Stimulated activated CD4-positive, alpha-beta T cell treated with anti-CD3 and anti-CD28 coated beads, Interleukin-2, amount 100 ng/mL, for 48 hours (primary cell): ENCODE data around the gene BABAM2.
"Not testable (repeated sequence)": the region's sequence is repeated elsewhere in the genome, so short reads cannot be mapped to it uniquely, and the experiment has no call there.

ENCODE experiments used
- DNase-seq, 2 donors: peaks; one replicate each; pipeline ENCODE4 v3.0.0-alpha.2; 2020

Gene BABAM2

DNA sequence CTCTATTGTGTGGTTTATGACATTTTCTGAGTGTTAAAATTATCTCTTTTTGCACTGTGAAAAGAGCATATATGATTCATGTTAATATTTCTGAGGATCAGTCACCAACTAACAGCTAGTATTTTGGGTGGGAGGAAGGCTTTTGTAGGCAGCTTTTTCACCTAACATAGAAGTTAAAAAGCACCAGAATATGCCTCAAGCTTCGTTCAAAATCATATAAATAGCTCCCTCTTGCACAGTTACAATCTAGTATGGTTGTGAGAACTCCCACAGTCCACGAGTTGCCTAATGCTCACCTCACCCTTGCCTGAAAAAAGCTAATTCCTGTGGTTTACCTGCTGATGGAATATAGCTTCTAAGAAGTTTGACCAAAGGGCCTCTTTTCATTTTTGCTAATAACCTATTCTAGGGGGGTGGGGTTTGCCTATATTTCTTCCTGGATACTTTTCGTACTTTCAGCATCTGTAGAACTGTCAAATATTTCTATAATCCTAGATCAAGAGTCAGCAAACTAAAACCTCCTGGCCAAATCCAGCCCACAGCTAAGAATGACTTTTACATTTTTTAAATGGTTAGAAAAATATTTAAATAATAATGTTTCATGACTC is 335.0 kb downstream of the BABAM2 start:
- no peak for DNase-seq

GRCh38 chr2:28226558-28226957 is 336.0 kb downstream of the BABAM2 start:
- no peak for DNase-seq

GRCh38 chr2:28227498-28227897 is 337.0 kb downstream of the BABAM2 start:
- no peak for DNase-seq

- no peak for DNase-seq
Observed at GRCh38 chr2:28228434-28228995, 338.0 kb downstream of the BABAM2 start.

DNA sequence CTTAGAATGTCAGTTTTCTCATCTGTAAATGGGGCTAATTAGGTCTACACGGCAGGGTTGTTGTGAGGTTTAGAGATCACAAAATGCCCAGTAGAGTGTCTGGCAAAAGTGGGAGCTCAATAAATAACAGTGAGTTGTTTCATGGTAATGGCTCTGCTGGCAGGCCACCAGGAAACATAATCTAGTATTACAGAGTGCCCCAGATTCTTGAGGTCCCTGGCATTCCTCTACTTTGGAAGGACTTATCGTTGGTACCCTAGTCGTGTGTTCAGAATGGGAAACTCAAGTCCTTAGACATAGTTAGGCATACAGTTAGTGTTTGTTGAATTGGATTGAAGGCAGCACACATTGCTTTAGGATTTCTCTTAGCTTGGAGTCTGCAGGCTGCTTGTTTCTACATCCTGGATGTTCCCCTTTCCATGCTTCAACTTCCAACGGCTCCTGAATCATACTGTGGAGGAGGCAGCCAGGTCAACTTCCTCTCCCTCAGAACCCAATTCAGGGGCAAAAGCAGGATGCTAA is 340.6 kb downstream of the BABAM2 start:
- no peak for DNase-seq

DNA sequence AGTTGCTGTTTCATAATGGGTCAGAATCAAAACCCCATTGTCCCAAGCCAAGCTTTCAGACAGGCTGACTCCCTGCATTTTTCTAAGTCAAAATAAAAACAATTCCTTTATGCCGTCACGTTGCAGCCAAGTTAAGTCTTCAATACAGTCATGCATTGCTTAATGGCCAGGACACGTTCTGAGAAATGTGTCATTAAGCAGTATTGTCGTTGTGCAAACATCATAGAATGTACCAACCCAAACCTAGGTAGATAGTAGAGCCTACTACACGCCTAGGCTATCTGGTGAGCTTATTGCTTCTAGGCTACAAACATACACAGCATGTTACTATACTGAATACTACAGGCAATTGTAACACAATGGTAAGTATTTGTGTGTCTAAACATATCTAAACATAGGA is 341.8 kb downstream of the BABAM2 start:
- no peak for DNase-seq

DNA sequence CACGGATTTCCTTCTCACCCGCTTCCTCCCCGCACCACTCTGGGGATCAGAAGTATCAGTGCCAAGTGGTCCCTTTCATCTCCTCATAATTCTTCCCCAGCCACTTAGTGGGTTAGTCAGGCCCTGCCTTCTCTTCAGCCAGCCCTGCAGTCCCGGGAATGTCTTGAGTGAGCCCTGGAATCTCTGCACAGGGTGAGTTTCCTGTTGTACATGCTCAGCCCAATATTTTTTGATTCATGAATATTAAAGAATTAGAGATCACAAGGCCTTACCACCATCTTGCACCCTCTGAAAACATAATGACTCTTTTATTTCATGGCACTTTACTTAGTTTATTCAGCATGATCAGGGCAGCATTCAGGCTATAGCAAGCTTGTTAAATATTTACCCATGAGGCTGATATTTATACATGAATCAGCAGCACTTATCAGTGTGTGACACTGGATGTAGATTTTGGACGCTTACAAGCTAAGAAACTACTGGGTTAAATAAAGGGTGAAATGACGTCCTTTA is 342.7 kb downstream of the BABAM2 start:
- DNase-seq = no peak

DNA sequence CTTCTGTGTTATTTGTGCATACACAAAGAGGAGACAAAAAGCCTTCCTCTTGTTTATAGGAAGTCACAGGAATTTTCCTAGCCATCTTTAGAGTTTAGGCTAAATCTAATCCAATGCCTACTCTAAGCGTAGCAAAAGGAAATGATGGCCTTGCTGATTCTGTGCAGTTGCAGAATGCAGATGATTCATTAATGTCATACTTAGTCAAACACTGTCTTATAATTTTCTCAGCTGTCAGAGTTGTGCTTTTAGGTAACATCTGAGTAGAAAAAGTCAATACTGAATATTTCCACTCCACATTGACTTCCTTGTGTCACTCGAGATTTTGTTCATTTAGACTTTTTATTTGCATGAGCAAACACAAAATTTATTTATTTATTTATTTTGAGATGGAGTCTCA is 344.3 kb downstream of the BABAM2 start:
- DNase-seq = no peak

GRCh38 chr2:28239207-28239606 is 348.7 kb downstream of the BABAM2 start:
- no peak for DNase-seq

GRCh38 chr2:28240937-28241336 is 350.4 kb downstream of the BABAM2 start:
- no peak for DNase-seq

GRCh38 chr2:28247290-28247689 is 356.8 kb downstream of the BABAM2 start:
- no peak for DNase-seq

DNA sequence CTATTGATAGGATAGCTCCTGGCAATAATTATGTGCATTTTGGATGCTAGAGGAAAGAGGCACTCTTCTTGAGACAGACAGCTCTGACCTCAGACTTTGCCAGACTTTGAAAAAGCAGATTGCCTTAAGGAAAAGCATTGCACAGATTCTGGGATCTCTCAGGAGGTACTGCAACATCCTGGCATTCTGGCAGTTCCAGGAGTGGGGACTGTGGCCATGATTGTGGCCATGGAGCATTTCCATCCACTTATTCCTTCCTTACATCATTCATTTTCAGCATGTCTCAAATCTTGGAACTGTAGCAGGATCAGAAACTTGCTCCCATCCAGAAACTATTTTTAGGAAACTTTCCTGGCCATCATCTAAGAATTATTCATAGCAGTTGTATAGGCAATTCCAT is 357.2 kb downstream of the BABAM2 start:
- no peak for DNase-seq

DNA sequence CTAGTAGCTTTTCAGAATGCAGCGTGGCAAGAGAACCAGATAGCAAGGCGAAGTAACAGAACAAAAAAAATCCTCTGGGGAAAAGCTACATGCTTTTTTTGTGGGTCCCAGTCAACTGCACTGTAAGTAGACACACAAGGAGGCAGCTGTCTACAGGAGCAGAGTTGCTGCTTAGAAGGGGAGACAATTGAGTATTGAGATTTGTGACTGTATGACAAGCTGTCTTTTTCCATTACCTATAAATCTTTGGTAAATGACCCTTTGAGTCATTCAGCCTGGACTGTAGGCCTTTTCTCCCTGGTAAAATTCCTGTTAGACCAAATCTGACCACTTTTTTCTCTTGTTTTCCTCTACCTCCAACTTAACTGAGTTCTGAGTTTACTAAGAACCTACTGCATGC is 358.0 kb downstream of the BABAM2 start:
- DNase-seq = no peak

DNA sequence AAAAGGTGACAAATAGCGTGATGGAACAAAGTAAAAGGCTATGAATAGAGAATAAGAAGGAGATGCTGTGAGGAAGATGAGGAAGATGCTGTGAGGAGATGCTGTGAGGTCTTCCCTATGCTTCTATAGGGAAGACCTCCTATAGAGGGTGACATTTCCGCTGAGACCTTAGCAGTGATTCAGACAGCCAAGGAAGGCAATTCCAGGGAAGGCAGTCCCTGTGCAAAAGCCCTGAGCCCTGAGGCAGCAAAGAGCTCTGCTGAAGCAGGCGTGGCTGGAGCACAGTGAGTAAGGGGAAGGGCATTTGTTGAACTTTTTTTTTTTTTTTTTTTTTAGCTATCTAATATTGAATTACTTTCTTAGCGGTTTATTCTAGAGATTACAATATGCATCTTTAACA is 359.5 kb downstream of the BABAM2 start:
- no peak for DNase-seq

DNA sequence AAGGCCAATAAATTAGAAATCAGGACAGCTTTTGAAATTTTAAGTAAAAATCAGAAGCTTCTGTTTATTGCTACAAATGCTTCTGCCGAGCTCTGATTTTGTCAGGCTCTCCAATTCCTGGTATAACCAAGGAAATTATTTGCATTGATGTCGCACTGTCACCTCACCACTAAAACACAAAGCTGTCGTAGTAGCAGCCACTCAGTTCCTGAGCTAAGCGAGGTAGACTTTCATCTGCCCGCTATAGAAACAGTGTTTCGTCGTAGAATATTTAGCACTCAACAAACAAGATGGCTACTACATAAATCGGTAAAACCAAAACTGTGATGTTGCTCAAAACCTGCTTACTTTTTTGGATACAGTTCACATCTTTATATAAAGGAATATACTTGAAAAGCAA is 360.8 kb downstream of the BABAM2 start:
- no peak for DNase-seq

DNA sequence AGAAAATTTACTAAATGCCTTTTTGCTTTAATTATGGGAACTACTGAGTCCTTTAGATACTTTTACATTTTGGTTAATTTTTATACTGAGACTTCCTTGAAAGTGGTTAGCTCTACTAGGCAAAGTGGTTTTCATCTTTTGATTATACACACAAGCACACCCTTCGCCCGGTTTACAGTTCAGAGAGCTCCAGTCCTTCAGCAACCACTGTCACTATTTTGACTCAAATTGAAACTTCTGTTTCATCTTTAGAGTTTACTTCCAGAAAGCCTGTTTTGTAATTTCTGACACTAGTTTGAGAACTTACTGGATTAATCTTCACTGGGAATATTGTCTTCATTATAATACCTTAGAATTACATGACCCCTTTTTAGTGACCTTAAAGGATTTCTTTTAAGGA is 361.8 kb downstream of the BABAM2 start:
- DNase-seq = peak; percentile 16 to 19

DNA sequence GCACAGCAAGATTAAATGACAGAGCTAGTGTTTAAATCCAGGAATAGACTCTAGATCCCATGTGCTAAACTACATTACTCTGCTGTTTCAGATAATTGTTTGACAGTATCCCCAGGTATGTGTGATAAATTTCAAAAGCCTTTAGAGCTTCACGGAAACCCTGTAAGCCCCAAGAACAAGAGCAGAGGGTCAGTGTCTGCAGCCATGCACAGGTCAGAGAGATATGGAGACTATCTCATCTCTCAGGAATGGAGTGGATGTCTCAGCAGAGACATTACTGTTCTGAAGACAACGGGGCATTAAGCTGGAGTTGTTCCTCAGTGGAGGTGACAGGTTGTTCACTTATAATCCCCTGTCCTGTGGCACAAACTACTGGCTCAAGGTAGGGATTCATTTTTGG is 363.0 kb downstream of the BABAM2 start:
- DNase-seq = no peak

- DNase-seq = not testable (repeated sequence)
Observed at GRCh38 chr2:28255231-28255630, 364.7 kb downstream of the BABAM2 start.

DNA sequence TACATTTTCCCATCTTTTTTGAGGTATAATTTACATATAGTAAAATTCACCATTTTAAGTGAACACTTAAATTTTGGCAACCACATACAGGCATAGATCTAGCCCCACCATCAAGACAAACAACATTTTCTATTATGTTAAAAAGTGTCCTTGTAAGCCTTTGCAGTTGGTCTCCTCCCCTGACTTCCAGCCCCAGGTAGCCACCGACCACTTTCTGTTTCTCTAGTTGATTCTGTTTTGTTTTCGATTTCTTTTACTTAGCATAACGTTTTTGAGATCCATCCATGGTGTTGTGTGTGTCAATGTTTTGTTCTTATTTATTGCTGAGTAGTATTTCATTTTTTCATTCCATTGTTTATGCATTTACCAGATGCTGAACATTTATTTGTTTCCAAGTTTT is 366.7 kb downstream of the BABAM2 start:
- DNase-seq = no peak

GRCh38 chr2:28259226-28259625 is 368.7 kb downstream of the BABAM2 start:
- DNase-seq = not testable (repeated sequence)

GRCh38 chr2:28263690-28264089 is 373.2 kb downstream of the BABAM2 start:
- no peak for DNase-seq

- DNase-seq = no peak
Observed at GRCh38 chr2:28267282-28267681, 376.8 kb downstream of the BABAM2 start.

DNA sequence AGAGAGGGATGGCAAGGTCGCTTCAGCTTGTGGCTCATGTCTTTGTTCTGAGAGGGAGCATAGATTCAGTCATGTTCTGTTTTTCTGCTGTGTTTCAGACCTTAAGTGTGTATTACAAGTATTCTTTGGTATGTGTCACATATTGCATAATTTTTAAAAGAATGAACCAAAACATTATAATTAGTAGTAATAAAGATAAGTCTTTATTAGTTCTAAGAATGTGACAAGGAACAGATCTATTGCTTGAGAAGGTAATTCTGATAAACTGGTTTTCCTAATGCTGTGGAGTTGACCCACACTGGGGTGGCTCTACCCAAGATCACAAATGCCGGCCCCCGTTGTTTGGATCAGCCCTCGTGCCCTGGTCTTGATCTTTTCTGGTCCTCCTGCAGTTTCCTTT is 377.9 kb downstream of the BABAM2 start:
- DNase-seq = no peak

DNA sequence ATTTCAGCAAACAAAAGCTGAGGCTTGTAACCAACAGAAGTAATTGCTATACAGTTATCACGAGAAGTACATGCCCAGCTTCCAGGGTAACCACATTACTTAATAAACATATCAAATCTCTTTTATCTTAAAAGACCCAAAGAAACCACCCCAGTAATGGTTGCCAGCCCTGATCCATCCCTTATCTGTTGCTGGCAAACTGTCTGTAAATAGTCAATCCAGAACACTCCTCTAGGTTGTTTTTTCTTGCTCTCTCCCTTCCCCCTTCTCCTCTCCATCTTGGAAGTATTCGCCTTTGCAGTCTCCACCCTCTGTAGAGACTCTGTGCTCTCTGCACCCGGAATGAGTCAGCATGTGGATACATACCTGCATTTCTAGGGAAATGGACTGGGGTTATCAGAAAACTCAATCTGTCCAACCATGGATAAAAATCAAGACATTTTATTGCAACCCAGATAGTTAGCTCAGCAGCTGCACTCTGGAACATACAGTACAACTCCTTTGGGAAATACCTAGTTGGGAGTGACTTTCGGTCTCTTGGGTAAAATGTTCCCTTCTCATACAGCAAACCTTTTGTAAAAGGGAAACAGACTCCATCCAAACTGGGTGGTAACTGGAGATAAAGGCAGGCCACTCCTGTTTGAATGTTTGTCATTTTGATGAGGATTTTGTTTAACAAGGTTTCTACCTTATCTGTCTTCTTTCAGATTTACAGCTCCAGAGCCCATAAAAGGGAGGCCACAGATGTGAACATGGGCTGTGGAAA is 378.7 kb downstream of the BABAM2 start:
- no peak for DNase-seq
